BJ (cell line): ENCODE results near the gene ADAMTS17. TPM values are rescaled to one million over a fixed set of nuclear protein-coding genes. Genes with fewer than 3 reads are reported as not detected.

Source experiments
- CTCF ChIA-PET: fragments of 350-600 bp; formaldehyde crosslinking; extraction: SDS; loops from one replicate; lab custom pipeline; 2021; ENCODE audit warnings: antibody characterized with exemption, inconsistent platforms; lab: Yijun Ruan, JAX
- POLR2A ChIA-PET: fragments of 300-600 bp; sonication (Branson Sonifier 250); formaldehyde crosslinking; extraction: SDS; loops from one replicate; lab custom pipeline; 2021; ENCODE audit warnings: antibody characterized with exemption; lab: Charles Lee
- DNase-seq: peaks from one replicate; pipeline ENCODE4 v3.0.0-alpha.2; 2011; ENCODE audit warnings: low read depth
- H3K27me3 ChIP-seq: 2 replicates; pipeline ENCODE4 v1.6.0; 2011; ENCODE audit warnings: low read length; ENCODE audit not compliant: control insufficient read depth, insufficient read depth
- H3K36me3 ChIP-seq: 2 replicates; pipeline ENCODE4 v1.5.1; 2011; ENCODE audit warnings: low read length; ENCODE audit not compliant: control insufficient read depth, insufficient read depth
- H3K4me3 ChIP-seq: 2 replicates; pipeline ENCODE4 v1.5.1; 2011; ENCODE audit warnings: low read depth, mild to moderate bottlenecking, control low read depth, low read length
- CTCF ChIP-seq: IDR thresholded peaks from 2 replicates; pipeline ENCODE4 v1.5.1; 2011; ENCODE audit warnings: low read depth, mild to moderate bottlenecking, control low read depth, inconsistent platforms, low read length, moderate library complexity; ENCODE audit not compliant: insufficient read depth
- polyA plus RNA-seq: library from polyadenylated mRNA; depleted of rRNA; stranded (reverse); fragments of >200 nt; gene quantifications from 2 replicates; pipeline ENCODE4 v1.2.3, GENCODE V29; 2011

ADAMTS17 gene
- polyA plus RNA-seq, 1 experiment, result not detected

- CTCF ChIA-PET, result no interaction called here
- TF ChIP-seq CTCF, result no peak
- Histone ChIP-seq H3K27me3 (no peaks in the 10 kb centered on the region), H3K36me3 (no peaks in the 10 kb centered on the region), H3K4me3 (no peak overlapping the region)
- no peak for DNase-seq
- POLR2A ChIA-PET, result no interaction called here
These were observed 82.5 kb downstream of the ADAMTS17 start for GRCh38 chr15:100259266-100259665.

- no peak for DNase-seq
- Histone ChIP-seq H3K36me3 (no peaks in the 10 kb centered on the region), H3K27me3 (no peaks in the 10 kb centered on the region), H3K4me3 (no peak overlapping the region)
- no peak for TF ChIP-seq CTCF
- CTCF ChIA-PET, result no interaction called here
- POLR2A ChIA-PET, result no interaction called here
These were observed 84.7 kb downstream of the ADAMTS17 start for GRCh38 chr15:100256970-100257650.

- CTCF ChIA-PET, result no interaction called here
- POLR2A ChIA-PET, result no interaction called here
- Histone ChIP-seq H3K4me3 (no peak overlapping the region), H3K27me3 (no peaks in the 10 kb centered on the region), H3K36me3 (no peaks in the 10 kb centered on the region)
- no peak for DNase-seq
- no peak for TF ChIP-seq CTCF
These were observed 85.4 kb downstream of the ADAMTS17 start for GRCh38 chr15:100256101-100256969.

GRCh38 chr15:100255644-100256043 lies 86.1 kb downstream of the ADAMTS17 start:
- no peak overlapping the region for H3K4me3 ChIP-seq
- H3K27me3 ChIP-seq, result no peaks in the 10 kb centered on the region
- no peaks in the 10 kb centered on the region for H3K36me3 ChIP-seq
- ChIA-PET POLR2A (no interaction called here), CTCF (no interaction called here)
- TF ChIP-seq CTCF, result no peak
- DNase-seq, result no peak

GRCh38 chr15:100254691-100255090 lies 87.1 kb downstream of the ADAMTS17 start:
- no peak for DNase-seq
- Histone ChIP-seq H3K36me3 (no peaks in the 10 kb centered on the region), H3K4me3 (no peak overlapping the region), H3K27me3 (no peaks in the 10 kb centered on the region)
- ChIA-PET POLR2A (no interaction called here), CTCF (no interaction called here)
- no peak for TF ChIP-seq CTCF
